H9 (cell line): ENCODE results near the gene GAD1. TPM values are rescaled to one million over a fixed set of nuclear protein-coding genes. Genes with fewer than 3 reads are reported as not detected.

Experiments
- DNase-seq: peaks from one replicate; pipeline ENCODE4 v3.0.0-alpha.2; 2017
- H2AFZ ChIP-seq: one replicate; pipeline ENCODE4 v1.6.1; 2013; ENCODE audit warnings: mild to moderate bottlenecking, low read length, control low read depth, moderate library complexity
- H2AK5ac ChIP-seq: 2 replicates; pipeline ENCODE4 v1.6.1; 2013; ENCODE audit warnings: low read length, control low read depth, mixed read lengths; ENCODE audit not compliant: insufficient read length
- H2BK120ac ChIP-seq: one replicate; pipeline ENCODE4 v1.6.1; 2013; ENCODE audit warnings: low read depth, mild to moderate bottlenecking, low read length, control low read depth, inconsistent platforms; ENCODE audit not compliant: poor library complexity, severe bottlenecking
- H2BK12ac ChIP-seq: 2 replicates; pipeline ENCODE4 v1.6.1; 2013; ENCODE audit warnings: low read length, control low read depth, mixed read lengths, low read depth; ENCODE audit not compliant: insufficient read length
- H2BK15ac ChIP-seq: 2 replicates; pipeline ENCODE4 v1.6.1; 2013; ENCODE audit warnings: low read depth, low read length, control low read depth
- H2BK20ac ChIP-seq: one replicate; pipeline ENCODE4 v1.6.1; 2013; ENCODE audit warnings: low read depth, mild to moderate bottlenecking, low read length, control low read depth, inconsistent platforms; ENCODE audit not compliant: poor library complexity, severe bottlenecking
- H2BK5ac ChIP-seq: 2 replicates; pipeline ENCODE4 v1.6.1; 2013; ENCODE audit warnings: low read length, control low read depth, mixed read lengths; ENCODE audit not compliant: insufficient read length
- H3K14ac ChIP-seq: 2 replicates; pipeline ENCODE4 v1.6.1; 2013; ENCODE audit warnings: low read length, control low read depth; ENCODE audit not compliant: insufficient read depth
- H3K18ac ChIP-seq: 2 replicates; pipeline ENCODE4 v1.6.1; 2013; ENCODE audit warnings: low read depth, mild to moderate bottlenecking, mixed read lengths, low read length, control low read depth; ENCODE audit not compliant: insufficient read length
- H3K23ac ChIP-seq: 2 replicates; pipeline ENCODE4 v1.6.1; 2013; ENCODE audit warnings: low read length, control low read depth, mixed read lengths, low read depth; ENCODE audit not compliant: insufficient read length
- H3K23me2 ChIP-seq: 2 replicates; pipeline ENCODE4 v1.6.1; 2013; ENCODE audit warnings: low read depth, mild to moderate bottlenecking, mixed read lengths, low read length, control low read depth; ENCODE audit not compliant: insufficient read length, poor library complexity, severe bottlenecking
- H3K27ac ChIP-seq: 2 replicates; pipeline ENCODE4 v1.5.1; 2013; ENCODE audit warnings: low read length, control low read depth, mixed read lengths, low read depth; ENCODE audit not compliant: insufficient read length
- H3K27me3 ChIP-seq: 2 replicates; pipeline ENCODE4 v1.6.1; 2013; ENCODE audit warnings: low read length, control low read depth, inconsistent platforms; ENCODE audit not compliant: insufficient read depth
- H3K4ac ChIP-seq: 2 replicates; pipeline ENCODE4 v1.6.1; 2013; ENCODE audit warnings: low read depth, mild to moderate bottlenecking, control low read depth, inconsistent platforms, low read length, moderate library complexity
- H3K4me1 ChIP-seq: 2 replicates; pipeline ENCODE4 v1.6.1; 2013; ENCODE audit warnings: low read length, control low read depth, inconsistent platforms; ENCODE audit not compliant: insufficient read depth
- H3K4me2 ChIP-seq: 2 replicates; pipeline ENCODE4 v1.6.1; 2013; ENCODE audit warnings: low read length, control low read depth, mixed read lengths; ENCODE audit not compliant: insufficient read length, insufficient read depth
- H3K56ac ChIP-seq: 2 replicates; pipeline ENCODE4 v1.6.1; 2013; ENCODE audit warnings: low read depth, mild to moderate bottlenecking, mixed read lengths, low read length, control low read depth; ENCODE audit not compliant: insufficient read length
- H3K79me1 ChIP-seq: 2 replicates; pipeline ENCODE4 v1.6.1; 2013; ENCODE audit warnings: low read depth, mild to moderate bottlenecking, moderate library complexity, low read length, control low read depth, inconsistent platforms; ENCODE audit not compliant: insufficient read depth, poor library complexity, severe bottlenecking
- H3K79me2 ChIP-seq: 2 replicates; pipeline ENCODE4 v1.6.1; 2013; ENCODE audit warnings: low read length, control low read depth, inconsistent platforms; ENCODE audit not compliant: insufficient read depth
- H3K9ac ChIP-seq: 2 replicates; pipeline ENCODE4 v1.6.1; 2013; ENCODE audit warnings: low read length, control low read depth, mixed read lengths; ENCODE audit not compliant: insufficient read length; ENCODE audit errors: extremely low read depth
- H3K9me3 ChIP-seq: one replicate; pipeline ENCODE4 v1.6.1; 2013; ENCODE audit warnings: low read depth, low read length, inconsistent platforms; ENCODE audit not compliant: control insufficient read depth
- H3T11ph ChIP-seq: one replicate; pipeline ENCODE4 v1.6.1; 2013; ENCODE audit warnings: mild to moderate bottlenecking, low read length, control low read depth, inconsistent platforms
- H4K20me1 ChIP-seq: one replicate; pipeline ENCODE4 v1.6.1; 2013; ENCODE audit not compliant: control insufficient read depth, insufficient read length, insufficient read depth
- H4K5ac ChIP-seq: 2 replicates; pipeline ENCODE4 v1.6.1; 2013; ENCODE audit warnings: low read depth, mild to moderate bottlenecking, mixed read lengths, low read length, control low read depth; ENCODE audit not compliant: insufficient read length
- H4K8ac ChIP-seq: replicated peaks from 2 replicates; pipeline ENCODE4 v1.6.1; 2013; ENCODE audit warnings: low read length, control low read depth, mixed read lengths, low read depth; ENCODE audit not compliant: insufficient read length
- H4K91ac ChIP-seq: 2 replicates; pipeline ENCODE4 v1.6.1; 2013; ENCODE audit warnings: low read depth, mild to moderate bottlenecking, moderate library complexity, mixed read lengths, low read length, control low read depth; ENCODE audit not compliant: insufficient read length
- H3K27ac Mint-ChIP-seq, 3 experiments: 2 replicates in 2 of 3; 3 replicates in 1 of 3; pipeline ENCODE4 v1.8.0; 2020 to 2021; ENCODE audit warnings: mixed read lengths in 3 of 3, mild to moderate bottlenecking in 1 of 3, moderate library complexity in 1 of 3
- H3K27me3 Mint-ChIP-seq: 2 replicates; pipeline ENCODE4 v1.8.0; 2021; ENCODE audit warnings: low read depth, mild to moderate bottlenecking, moderate library complexity, mixed read lengths
- H3K36me3 Mint-ChIP-seq, 3 experiments: 2 replicates in 2 of 3; 3 replicates in 1 of 3; pipeline ENCODE4 v1.8.0; 2020 to 2021; ENCODE audit warnings: low read depth in 3 of 3, mixed read lengths in 3 of 3; ENCODE audit not compliant: insufficient read depth in 1 of 3
- H3K4me1 Mint-ChIP-seq, 2 experiments: 2 replicates each; pipeline ENCODE4 v1.8.0; 2020; ENCODE audit warnings: mixed read lengths in 2 of 2
- H3K4me3 Mint-ChIP-seq, 2 experiments: 2 replicates in 1 of 2; 3 replicates in 1 of 2; pipeline ENCODE4 v1.8.0; 2020 to 2021; ENCODE audit warnings: mild to moderate bottlenecking in 2 of 2, mixed read lengths in 2 of 2, moderate library complexity in 1 of 2
- H3K9me3 Mint-ChIP-seq, 2 experiments: 2 replicates in 1 of 2; 3 replicates in 1 of 2; pipeline ENCODE4 v1.8.0; 2020; ENCODE audit warnings: mild to moderate bottlenecking in 2 of 2, mixed read lengths in 2 of 2, moderate library complexity in 1 of 2
- CTCF ChIP-seq: fragments of 200-600 bp; sonication (generic); conservative IDR thresholded peaks from 3 replicates; pipeline ENCODE4 v1.8.0; 2021; ENCODE audit warnings: antibody characterized with exemption, mild to moderate bottlenecking
- WGBS: extraction: QIAGEN DNeasy Blood & Tissue Kit; methylation state at CpG from one replicate; pipeline ENCODE4 v1.1.7; 2013; ENCODE audit warnings: missing lambda C conversion rate, low lambda C conversion rate, mixed read lengths; ENCODE audit not compliant: insufficient read length; ENCODE audit errors: extremely low coverage; 5-methylcytosine and 5-hydroxymethylcytosine counted together
- total RNA-seq: library from RNA; stranded (reverse); gene quantifications from 2 replicates; pipeline ENCODE4 v1.2.1, GENCODE V29; 2021

GAD1 gene
- total RNA-seq, 1 experiment from 2014 or later: 1.8 TPM

GRCh38 chr2:170842785-170843184 is 26.1 kb downstream of the GAD1 start:
- Histone ChIP-seq H3K4me1 (no peaks in the 10 kb centered on the region), H2BK12ac (no peak overlapping the region), H2BK15ac (no peak overlapping the region), H2AFZ (no peak overlapping the region), H3K9me3 (no peaks in the 10 kb centered on the region), H3K14ac (no peak overlapping the region), H3K18ac (no peak overlapping the region), H2AK5ac (no peak overlapping the region), H3K27me3 (no peaks in the 10 kb centered on the region), H3K9ac (no peak overlapping the region), H4K91ac (no peak overlapping the region), H3K27ac (no peak overlapping the region), H3K79me2 (no peaks in the 10 kb centered on the region), H3K23me2 (no peaks in the 10 kb centered on the region), H3K23ac (no peak overlapping the region), H3K4ac (no peak overlapping the region), H4K5ac (no peak overlapping the region), H2BK20ac (no peak overlapping the region), H3K79me1 (no peaks in the 10 kb centered on the region), H3K56ac (no peak overlapping the region), H2BK5ac (no peak overlapping the region), H4K20me1 (no peaks in the 10 kb centered on the region), H4K8ac (no peak overlapping the region), H3T11ph (no peak overlapping the region), H2BK120ac (no peak overlapping the region), H3K4me2 (no peak overlapping the region)
- Mint-ChIP-seq H3K36me3 (no peaks in the 10 kb centered on the region), H3K27me3 (peaks cover 3% of the 10 kb centered on the region; the same call in 1 of the 2 replicates), H3K4me1 (no peaks in the 10 kb centered on the region), H3K9me3 (no peaks in the 10 kb centered on the region; a peak in 1 of 5 replicates), H3K4me3 (no peak overlapping the region), H3K27ac (no peak overlapping the region)
- DNase-seq: no peak
- no CpG with 5 or more reads among the region's 2 CpGs for WGBS
- no peak for TF ChIP-seq CTCF
